GM18951 (cell line): ENCODE results near the gene ASB16.
"Not testable (repeated sequence)": the region's sequence is repeated elsewhere in the genome, so short reads cannot be mapped to it uniquely, and the experiment has no call there.

Experiments
- POLR2A ChIP-seq: IDR thresholded peaks from 4 replicates; pipeline ENCODE4 v1.6.1; 2011; ENCODE audit warnings: mild to moderate bottlenecking; ENCODE audit not compliant: insufficient read length, insufficient read depth; ENCODE audit errors: extremely low read depth
- in situ Hi-C: fragments of 300-500 bp; cut with MboI; formaldehyde crosslinking; loops from one replicate; pipeline ENCODE4 v1.12.0; 2022; ENCODE audit warnings: low sequenced_read_pairs, mixed read lengths, inconsistent platforms; ENCODE audit not compliant: unreplicated experiment

ASB16 gene

DNA sequence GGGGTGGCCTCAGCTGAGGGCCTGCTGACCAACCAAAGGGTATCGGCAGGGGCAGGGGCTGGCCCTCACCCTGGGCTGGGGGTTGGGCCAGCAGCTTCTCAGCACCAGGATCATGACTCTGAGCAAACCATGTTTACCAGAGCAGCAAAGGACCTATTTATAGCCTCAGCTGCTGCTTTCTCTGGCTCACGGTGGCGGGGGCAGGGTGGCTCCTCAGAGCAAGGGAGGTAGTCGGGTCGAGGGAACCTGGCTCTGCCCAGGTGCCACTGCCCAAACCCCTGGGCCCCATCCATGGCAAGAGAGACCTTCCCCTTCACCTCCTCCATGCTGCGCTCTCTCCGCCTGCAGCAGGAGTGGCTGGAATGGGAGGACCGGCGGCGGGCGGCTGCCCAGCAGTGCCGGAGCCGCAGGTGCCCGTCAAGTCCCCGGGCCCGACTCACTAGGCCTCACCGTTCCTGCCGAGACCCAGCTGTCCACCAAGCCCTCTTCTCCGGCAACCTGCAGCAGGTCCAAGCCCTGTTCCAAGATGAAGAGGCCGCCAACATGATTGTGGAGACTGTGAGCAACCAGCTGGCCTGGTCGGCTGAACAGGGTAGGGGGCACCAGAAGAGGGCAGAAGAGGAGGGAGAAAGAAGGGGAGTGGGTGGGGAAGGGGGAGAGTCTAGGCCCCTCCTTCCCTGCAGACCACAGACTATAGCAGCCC is at the start of gene ASB16:
TSS of gene ASB16 (plus strand) at position 206 of the 703 bp plus-strand sequence. CDS start at position 292, 86 bp downstream.
- TF ChIP-seq POLR2A = no peak
- in situ Hi-C loops = no loop called here

DNA sequence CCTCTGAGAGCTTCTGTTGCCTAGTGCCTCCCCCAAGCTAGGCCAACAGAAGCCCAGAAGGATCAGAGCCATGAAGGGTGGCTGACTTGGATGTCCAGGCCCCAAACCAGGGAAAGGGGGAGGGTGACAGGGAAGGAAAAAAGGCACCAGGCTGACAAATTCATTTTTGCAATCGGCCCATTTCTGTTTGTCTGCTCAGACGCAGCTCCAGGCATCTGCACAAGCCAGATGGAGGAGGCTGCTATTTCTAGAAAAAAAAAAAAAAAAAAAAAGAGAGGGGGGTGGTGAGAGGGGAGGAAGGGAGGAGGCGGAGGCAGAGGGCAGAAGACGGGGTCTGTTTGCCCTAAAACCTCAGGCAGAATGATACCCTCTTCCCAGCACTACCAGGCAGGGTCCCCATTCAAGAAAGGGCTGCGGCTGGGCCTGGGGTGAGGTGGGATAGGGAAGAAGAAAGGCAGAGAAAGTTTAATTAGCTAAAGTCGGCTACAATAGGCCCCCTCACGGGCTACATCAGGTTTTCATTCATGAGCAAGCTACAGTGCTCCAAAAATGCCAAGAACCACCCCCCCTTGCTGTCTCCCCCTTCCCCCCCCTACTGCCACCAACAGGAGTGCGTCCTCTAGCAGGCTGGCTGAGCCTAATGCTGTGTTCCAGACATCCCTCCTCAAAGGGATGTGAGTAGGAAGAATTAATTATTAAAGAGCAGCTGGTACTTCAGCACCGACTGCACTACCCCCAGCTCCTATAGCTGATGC is 49.5 kb upstream of the ASB16 start:
- in situ Hi-C loops = no loop called here
- no peak for TF ChIP-seq POLR2A

DNA sequence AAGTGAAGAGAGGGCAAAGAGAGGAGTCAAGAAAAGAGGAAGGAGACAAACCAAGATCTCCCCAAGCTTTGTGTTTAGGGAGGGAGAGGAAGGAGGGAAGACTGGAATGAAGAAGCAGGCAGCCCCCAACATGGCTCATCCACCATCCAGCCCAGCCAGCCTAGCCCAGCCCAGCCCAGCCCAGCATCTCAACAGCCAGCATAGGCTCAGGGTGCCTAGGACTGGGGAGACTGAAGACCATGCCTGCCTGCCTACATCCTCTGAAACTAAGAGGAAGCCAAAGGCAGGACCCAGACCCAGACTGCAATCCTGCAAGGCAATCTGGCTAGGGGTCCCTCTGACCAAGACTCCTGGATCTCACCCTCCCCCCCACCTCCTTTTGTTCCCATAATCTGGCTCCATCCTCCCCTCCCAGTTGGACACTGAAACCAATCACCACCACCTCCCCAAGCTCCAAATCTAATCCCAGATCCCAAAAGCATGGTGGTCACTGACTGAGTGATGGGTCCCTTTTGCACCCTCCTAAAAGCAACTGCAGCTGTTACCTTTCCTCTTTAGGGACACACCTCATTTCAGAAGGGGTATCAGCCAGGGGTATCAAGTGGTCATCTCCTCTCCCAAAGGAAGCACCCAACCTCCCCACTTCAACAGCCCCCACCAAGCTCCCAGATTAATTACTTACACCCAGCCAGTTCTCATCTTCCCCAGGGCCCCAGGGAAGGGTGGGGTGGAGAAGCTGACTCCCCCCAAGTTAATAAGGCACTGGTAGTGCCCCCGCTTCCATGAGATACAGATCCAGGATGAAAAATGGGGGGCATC is 48.3 kb upstream of the ASB16 start:
- in situ Hi-C loops = no loop called here
- TF ChIP-seq POLR2A = no peak

DNA sequence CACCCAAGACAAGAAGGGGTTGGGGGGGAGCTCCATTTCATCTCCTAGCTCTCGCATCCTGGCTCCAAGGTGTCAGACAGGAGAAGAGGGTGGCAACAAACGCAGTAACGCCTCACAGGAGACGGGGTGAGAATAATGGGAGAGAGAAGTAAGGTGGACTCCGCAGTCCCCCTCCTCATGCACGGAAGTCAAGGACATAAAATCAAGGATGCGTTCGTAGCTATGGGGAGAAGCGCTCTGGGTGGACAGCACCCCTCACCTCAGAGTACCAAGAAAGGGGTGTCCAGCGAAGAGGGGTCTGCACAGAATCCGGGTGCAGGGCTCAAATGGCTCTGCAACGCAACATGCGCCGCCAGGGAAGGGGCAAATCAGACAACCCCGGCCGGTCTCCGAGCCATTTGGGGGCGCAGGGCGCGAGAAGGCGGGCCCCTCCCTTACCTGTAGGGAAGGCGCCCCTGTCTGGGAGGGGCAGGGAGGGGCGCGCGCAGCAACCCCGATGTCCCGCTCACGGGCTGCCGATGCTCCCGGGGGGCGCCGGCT is 47.6 kb upstream of the ASB16 start:
- in situ Hi-C loops = no loop called here
- TF ChIP-seq POLR2A = no peak

GRCh38 chr17:44123356-44124117 is 47.0 kb upstream of the ASB16 start, which contains the start of gene HDAC5:
TSS of gene HDAC5 (minus strand) at chr17:44123641. CDS start at chr17:44117515, 6,126 bp downstream.
- peak; percentile 53 for TF ChIP-seq POLR2A
- in situ Hi-C loops = no loop called here

- in situ Hi-C loops = no loop called here
- TF ChIP-seq POLR2A = no peak
These were observed 46.4 kb upstream of the ASB16 start for GRCh38 chr17:44124118-44124438.

- TF ChIP-seq POLR2A = no peak
- in situ Hi-C loops = no loop called here
These were observed 42.1 kb upstream of the ASB16 start for GRCh38 chr17:44128383-44128782.

DNA sequence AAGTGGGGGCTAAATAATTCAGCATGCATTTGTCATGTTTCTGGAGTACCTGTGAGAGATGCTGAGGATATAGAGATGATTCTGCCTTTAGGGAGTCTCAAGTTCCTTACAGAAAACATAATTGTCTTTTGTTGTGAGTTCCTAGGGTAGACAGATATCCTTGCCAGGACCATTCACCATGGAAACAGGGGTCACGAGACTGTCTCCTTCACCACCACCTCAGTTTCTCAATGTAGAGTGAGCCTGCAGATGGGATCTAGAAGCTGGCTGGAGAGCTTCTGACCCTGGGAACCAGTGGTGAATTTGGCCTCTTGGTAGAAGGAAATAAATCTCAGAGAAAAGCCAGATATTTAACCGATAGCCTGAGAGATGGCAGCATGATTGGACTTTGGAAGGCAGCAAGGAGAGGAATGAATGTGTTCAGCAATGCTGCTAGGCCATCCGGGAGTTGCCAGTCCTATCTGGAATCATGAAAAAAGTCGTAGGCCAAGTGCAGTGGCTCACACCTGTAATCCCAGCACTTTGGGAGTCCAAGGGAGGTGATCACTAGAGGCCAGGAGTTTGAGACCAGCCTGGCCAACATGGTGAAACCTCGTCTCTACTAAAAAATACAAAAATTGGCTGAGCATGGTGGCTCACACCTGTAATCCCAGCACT is 39.7 kb upstream of the ASB16 start:
- in situ Hi-C loops = no loop called here
- no peak for TF ChIP-seq POLR2A

- in situ Hi-C loops = not testable (repeated sequence)
These were observed 39.1 kb upstream of the ASB16 start for GRCh38 chr17:44131372-44131771.

DNA sequence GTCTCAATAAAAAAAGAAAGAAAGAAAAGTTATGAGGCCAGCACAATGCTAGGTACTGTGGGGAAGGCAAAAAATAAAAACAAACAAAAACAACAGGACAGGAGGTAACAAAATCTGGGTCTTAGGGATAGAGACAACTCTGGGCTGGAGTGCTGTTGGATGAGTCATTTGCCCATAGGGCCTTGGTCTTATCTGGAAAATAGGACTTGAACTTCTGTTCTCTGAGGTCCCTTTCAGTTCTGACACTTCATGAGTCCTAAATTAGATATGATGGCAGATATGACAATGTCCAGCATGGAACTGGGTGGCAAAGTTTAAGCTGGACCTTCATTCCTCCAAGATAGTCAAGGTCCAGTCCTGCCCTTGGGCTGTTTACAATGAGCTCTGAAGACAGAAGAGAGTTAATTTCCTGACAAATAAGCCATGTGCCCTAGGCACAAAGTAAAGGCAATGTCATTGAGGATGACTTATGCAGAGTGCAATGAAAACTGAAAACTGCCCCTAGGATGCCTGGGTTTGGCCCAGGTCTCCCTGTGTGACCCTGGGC is 38.2 kb upstream of the ASB16 start:
- in situ Hi-C loops = no loop called here
- TF ChIP-seq POLR2A = no peak

DNA sequence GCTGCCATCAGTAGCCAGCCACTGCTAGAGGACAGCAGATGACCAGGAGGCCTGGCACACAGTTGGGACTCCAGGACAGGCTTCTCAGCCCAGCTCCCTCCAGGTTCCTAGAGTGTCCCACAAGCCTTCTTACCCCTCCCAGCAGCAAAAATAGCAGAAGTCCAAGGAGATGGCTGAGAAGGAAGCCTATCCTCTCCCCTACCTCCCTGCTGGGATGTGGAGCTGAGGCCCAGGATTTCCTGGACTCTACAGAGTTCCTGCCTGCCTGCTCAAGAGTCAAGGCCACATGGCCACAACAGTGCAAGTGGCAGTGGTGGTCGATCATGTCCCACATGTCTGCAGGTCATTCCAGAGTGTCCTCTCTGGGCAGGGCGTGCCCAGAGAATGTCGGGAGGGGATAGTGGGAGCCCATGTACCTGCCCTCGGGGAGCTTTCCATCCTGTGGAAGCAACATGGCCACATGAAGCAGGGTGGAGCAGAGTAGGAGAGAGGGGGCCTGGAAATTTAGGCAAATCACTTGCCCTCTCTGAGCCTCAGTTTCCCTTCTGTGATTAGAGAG is 36.5 kb upstream of the ASB16 start:
- in situ Hi-C loops = no loop called here

More for the DNA sequence above, 36.5 kb upstream of the ASB16 start:
- no peak for TF ChIP-seq POLR2A
